ENCODE results near the gene SERPINE1. TPM values are rescaled to one million over a fixed set of nuclear protein-coding genes. Genes with fewer than 3 reads are reported as not detected.
A peak's percentile ranks its signal among the peaks of the same experiment; 100 is the strongest.

The SERPINE1 gene
- total RNA-seq, 8 experiments from 2014 or later = 0.05 to 128 (median 0.93) TPM

- H3K27ac ChIP-seq = peak overlapping the region; percentile 71 to 72
- 0% methylated on average over 1 to 3 of the region's 19 CpGs; no CpG with 5 or more reads in 6 of the 10 experiments for WGBS, 10 experiments
- in situ Hi-C loops (cut with MboI; ENCODE audit: low pct_unique_long_range_greater_than_20kb in 2 of 9, low sequenced_read_pairs in 9 of 9, unreplicated experiment in 9 of 9) = no loop called here
- H3K4me3 ChIP-seq = peak overlapping the region; percentile 22 to 85 (median 47)
- peaks cover 37 to 42% of the 10 kb centered on the region in 2 donors for H3K4me1 ChIP-seq (replicated peaks in 1 of 2)
- peak in 5 of 8 experiments; percentile 6 to 24 (median 16) for ATAC-seq (replicated peaks in 6 of 8)
Measured at GRCh38 chr7:101166909-101167644, 40.2 kb downstream of the SERPINE1 start.

- WGBS, 10 experiments = 0 to 4% (median 0%) methylated on average over 1 to 6 of the region's 12 CpGs; no CpG with 5 or more reads in 1 of the 10 experiments
- peaks cover 38 to 42% of the 10 kb centered on the region in 2 donors for H3K4me1 ChIP-seq (replicated peaks in 1 of 2)
- ATAC-seq (replicated peaks in 6 of 8) = no peak
Measured at GRCh38 chr7:101167645-101168411, 40.9 kb downstream of the SERPINE1 start.

GRCh38 chr7:101168412-101169049 lies 41.6 kb downstream of the SERPINE1 start:
- Histone ChIP-seq H3K4me3 (peak overlapping the region; percentile 27 to 85 (median 47)), H3K27ac (peak overlapping the region in 1 of 2 donors; percentile 66), H3K4me1 (replicated peaks in 1 of 2) (peaks cover 45 to 49% of the 10 kb centered on the region in 2 donors)
- 0 to 21% (median 0%) methylated on average over 1 to 4 of the region's 6 CpGs; no CpG with 5 or more reads in 5 of the 10 experiments for WGBS, 10 experiments
- in situ Hi-C loops (cut with MboI; ENCODE audit: low pct_unique_long_range_greater_than_20kb in 2 of 9, low sequenced_read_pairs in 9 of 9, unreplicated experiment in 9 of 9) = no loop called here
- ATAC-seq (replicated peaks in 6 of 8) = no peak

More at GRCh38 chr7:101167645-101168411, 40.9 kb downstream of the SERPINE1 start:
- Histone ChIP-seq H3K27ac (peak overlapping the region in 1 of 2 donors; percentile 71), H3K4me3 (peak overlapping the region; percentile 22 to 85 (median 47))
- in situ Hi-C loops (cut with MboI; ENCODE audit: low pct_unique_long_range_greater_than_20kb in 2 of 9, low sequenced_read_pairs in 9 of 9, unreplicated experiment in 9 of 9) = no loop called here

- peak in 1 of 8 experiments; percentile 1 for ATAC-seq (replicated peaks in 6 of 8)
- H3K4me1 ChIP-seq (replicated peaks in 1 of 2) = peaks cover 49 to 51% of the 10 kb centered on the region in 2 donors
Measured at GRCh38 chr7:101169110-101169837, 42.4 kb downstream of the SERPINE1 start.

GRCh38 chr7:101169838-101170551 lies 43.1 kb downstream of the SERPINE1 start:
- ATAC-seq (replicated peaks in 6 of 8) = peak; percentile 6 to 59 (median 13)
- H3K4me3 ChIP-seq = peak overlapping the region; percentile 27 to 85 (median 47)
- H3K4me1 ChIP-seq (replicated peaks in 1 of 2) = peaks cover 49 to 51% of the 10 kb centered on the region in 2 donors
- 0 to 2% (median 0%) methylated on average over 1 to 15 of the region's 33 CpGs; no CpG with 5 or more reads in 5 of the 10 experiments for WGBS, 10 experiments
- peak overlapping the region in 1 of 2 donors; percentile 66 for H3K27ac ChIP-seq
- in situ Hi-C loops (cut with MboI; ENCODE audit: low pct_unique_long_range_greater_than_20kb in 2 of 9, low sequenced_read_pairs in 9 of 9, unreplicated experiment in 9 of 9) = no loop called here

More at GRCh38 chr7:101169110-101169837, 42.4 kb downstream of the SERPINE1 start:
- Histone ChIP-seq H3K27ac (peak overlapping the region in 1 of 2 donors; percentile 66), H3K4me3 (peak overlapping the region; percentile 27 to 85 (median 47))
- 0 to 9% (median 2%) methylated on average over 1 to 11 of the region's 18 CpGs; no CpG with 5 or more reads in 7 of the 10 experiments for WGBS, 10 experiments
- in situ Hi-C loops (cut with MboI; ENCODE audit: low pct_unique_long_range_greater_than_20kb in 2 of 9, low sequenced_read_pairs in 9 of 9, unreplicated experiment in 9 of 9) = no loop called here

GRCh38 chr7:101170617-101171441 lies 43.9 kb downstream of the SERPINE1 start:
- Histone ChIP-seq H3K4me1 (replicated peaks in 1 of 2) (peaks cover 47 to 51% of the 10 kb centered on the region in 2 donors), H3K27ac (no peak overlapping the region), H3K4me3 (peak overlapping the region in 1 of 5 donors; percentile 28)
- no peak for ATAC-seq (replicated peaks in 6 of 8)
- 0 to 33% (median 3%) methylated on average over 1 to 11 of the region's 17 CpGs; no CpG with 5 or more reads in 1 of the 10 experiments for WGBS, 10 experiments
- in situ Hi-C loops (cut with MboI; ENCODE audit: low pct_unique_long_range_greater_than_20kb in 2 of 9, low sequenced_read_pairs in 9 of 9, unreplicated experiment in 9 of 9) = no loop called here

- peaks cover 43 to 48% of the 10 kb centered on the region in 2 donors for H3K4me1 ChIP-seq (replicated peaks in 1 of 2)
- in situ Hi-C loops (cut with MboI; ENCODE audit: low pct_unique_long_range_greater_than_20kb in 2 of 9, low sequenced_read_pairs in 9 of 9, unreplicated experiment in 9 of 9) = no loop called here
- 0 to 4% (median 0%) methylated on average over 2 to 11 of the region's 13 CpGs; no CpG with 5 or more reads in 4 of the 10 experiments for WGBS, 10 experiments
- H3K27ac ChIP-seq = no peak overlapping the region
- H3K4me3 ChIP-seq = peak overlapping the region in 2 of 5 donors; percentile 19 to 28
- ATAC-seq (replicated peaks in 6 of 8) = no peak
Measured at GRCh38 chr7:101171442-101171837, 44.5 kb downstream of the SERPINE1 start.

- H3K27ac ChIP-seq = no peak overlapping the region
- WGBS, 10 experiments = 0 to 7% (median 0%) methylated on average over 1 to 27 of the region's 79 CpGs; no CpG with 5 or more reads in 6 of the 10 experiments
- ATAC-seq (replicated peaks in 6 of 8) = peak in 5 of 8 experiments; percentile 16 to 51 (median 36)
- H3K4me1 ChIP-seq (replicated peaks in 1 of 2) = peaks cover 38 to 46% of the 10 kb centered on the region in 2 donors
- in situ Hi-C loops (cut with MboI; ENCODE audit: low pct_unique_long_range_greater_than_20kb in 2 of 9, low sequenced_read_pairs in 9 of 9, unreplicated experiment in 9 of 9) = no loop called here
- peak overlapping the region; percentile 4 to 28 (median 19) for H3K4me3 ChIP-seq
Measured at GRCh38 chr7:101172005-101172853, 45.3 kb downstream of the SERPINE1 start.

- in situ Hi-C loops (cut with MboI; ENCODE audit: low pct_unique_long_range_greater_than_20kb in 2 of 9, low sequenced_read_pairs in 9 of 9, unreplicated experiment in 9 of 9) = no loop called here
- peak overlapping the region in 4 of 5 donors; percentile 4 to 28 (median 20) for H3K4me3 ChIP-seq
- no peak overlapping the region for H3K27ac ChIP-seq
- 0 to 80% (median 6%) methylated on average over 1 to 15 of the region's 53 CpGs; no CpG with 5 or more reads in 5 of the 10 experiments for WGBS, 10 experiments
- peaks cover 34 to 37% of the 10 kb centered on the region in 2 donors for H3K4me1 ChIP-seq (replicated peaks in 1 of 2)
- peak; percentile 3 to 78 (median 15) for ATAC-seq (replicated peaks in 6 of 8)
Measured at GRCh38 chr7:101172854-101173751, 46.2 kb downstream of the SERPINE1 start.
